IPS-15b (cell line): ENCODE results near the gene RNU4-1.
"Not testable (repeated sequence)": the region's sequence is repeated elsewhere in the genome, so short reads cannot be mapped to it uniquely, and the experiment has no call there.

ENCODE experiments used
- H3K27me3 ChIP-seq: one replicate; pipeline ENCODE4 v1.6.1; 2013; ENCODE audit warnings: low read length; ENCODE audit not compliant: control insufficient read depth, insufficient read depth
- H3K36me3 ChIP-seq: one replicate; pipeline ENCODE4 v1.6.1; 2013; ENCODE audit warnings: low read length; ENCODE audit not compliant: control insufficient read depth, insufficient read depth
- H3K4me1 ChIP-seq: one replicate; pipeline ENCODE4 v1.6.1; 2013; ENCODE audit warnings: mild to moderate bottlenecking, low read length; ENCODE audit not compliant: control insufficient read depth, insufficient read depth
- H3K4me3 ChIP-seq: one replicate; pipeline ENCODE4 v1.5.1; 2013; ENCODE audit warnings: low read depth, low read length
- H3K9ac ChIP-seq: one replicate; pipeline ENCODE4 v1.6.1; 2013; ENCODE audit warnings: low read depth, mild to moderate bottlenecking, low read length
- H3K9me3 ChIP-seq: one replicate; pipeline ENCODE4 v1.6.1; 2013; ENCODE audit warnings: mild to moderate bottlenecking, low read length; ENCODE audit not compliant: control insufficient read depth, insufficient read depth

RNU4-1 gene

DNA sequence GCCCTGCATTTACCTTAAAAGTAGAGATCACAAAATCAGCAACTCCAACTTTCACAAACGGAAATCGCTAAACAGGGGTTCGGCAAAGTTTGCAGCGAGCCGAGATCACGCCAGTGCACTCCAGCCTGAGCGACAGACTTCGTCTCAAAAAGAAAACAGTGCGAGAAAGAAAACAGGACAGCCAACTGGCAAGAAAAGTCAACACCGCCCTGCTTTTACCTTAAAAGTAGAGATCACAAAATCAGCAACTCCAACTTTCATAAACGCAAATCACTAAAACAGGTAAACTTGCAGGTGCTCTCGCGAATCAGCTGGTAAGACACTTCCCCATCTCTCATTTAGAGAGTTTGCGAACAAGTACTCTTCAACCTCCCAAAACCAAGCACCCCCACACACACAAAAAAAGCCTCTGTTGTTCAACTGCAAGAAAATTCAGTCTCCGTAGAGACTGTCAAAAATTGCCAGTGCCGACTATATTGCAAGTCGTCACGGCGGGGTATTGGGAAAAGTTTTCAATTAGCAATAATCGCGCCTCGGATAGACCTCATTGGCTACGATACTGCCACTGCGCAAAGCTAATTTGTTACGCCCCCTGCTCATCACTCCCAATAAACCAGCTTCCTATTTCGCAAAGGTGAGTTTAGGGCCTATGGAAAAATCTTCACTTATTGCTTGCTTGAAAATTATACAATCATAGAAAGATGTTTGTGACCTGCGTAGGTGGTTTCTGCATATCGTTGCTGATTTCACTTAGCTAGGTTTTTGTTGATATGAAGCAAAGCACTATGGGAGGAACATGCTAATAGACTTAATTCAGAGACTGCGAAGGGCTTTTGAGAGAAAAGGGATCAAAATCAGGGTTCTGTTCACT, at the start of gene RNU4-1:
TSS of gene RNU4-1 (minus strand) at position 577 of the 871 bp plus-strand sequence.
- Histone ChIP-seq H3K4me1 (no peaks in the 10 kb centered on the region), H3K4me3 (peak within 1 kb of the TSS; percentile 54), H3K36me3 (no peaks in the 10 kb centered on the region), H3K9me3 (no peaks in the 10 kb centered on the region), H3K9ac (peak within 1 kb of the TSS; percentile 68), H3K27me3 (no peaks in the 10 kb centered on the region)

DNA sequence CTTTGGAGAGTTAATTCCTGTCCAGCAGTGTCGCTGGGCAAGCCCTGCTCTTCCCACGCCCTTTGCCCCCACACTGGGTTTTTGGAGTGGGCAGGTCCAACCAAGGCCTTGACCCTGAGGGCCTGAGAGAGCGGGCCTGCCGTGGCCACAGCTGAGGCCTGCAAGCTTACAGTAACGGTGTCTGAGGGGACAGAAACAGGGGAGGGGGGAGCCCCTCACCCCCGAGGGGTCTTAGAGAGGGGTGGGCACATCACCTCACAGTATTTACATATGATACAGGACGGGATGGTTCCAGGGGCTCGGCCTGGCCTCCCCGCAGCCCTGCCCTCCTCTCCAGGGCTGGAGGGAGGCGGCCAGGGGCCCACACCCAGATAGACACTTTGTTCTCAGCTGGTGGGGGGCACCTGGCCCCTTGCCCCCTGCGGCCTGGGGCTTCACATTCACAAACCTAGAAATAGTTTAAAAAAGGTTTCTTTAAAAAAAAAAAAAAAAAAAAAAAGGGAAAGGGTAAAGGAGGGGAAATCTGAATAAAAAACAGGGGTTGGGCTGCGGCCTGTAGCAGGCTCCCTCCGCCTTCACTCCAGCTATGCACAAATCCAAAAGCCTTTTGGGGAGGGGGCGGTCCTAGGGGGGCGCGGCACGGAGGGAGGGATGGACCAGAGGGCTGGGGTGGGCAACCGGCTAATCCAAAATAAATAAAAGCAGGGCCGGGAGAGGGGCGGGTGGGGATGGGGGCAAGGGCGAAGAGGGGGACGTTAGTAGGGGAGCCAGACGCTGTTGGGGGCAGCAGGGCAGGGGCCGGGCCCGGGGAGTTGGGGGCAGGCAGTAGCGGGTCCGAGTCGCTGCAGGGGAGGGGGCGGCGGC, 49.4 kb upstream of the RNU4-1 start:
- Histone ChIP-seq H3K9ac (no peak overlapping the region), H3K9me3 (peaks cover 4% of the 10 kb centered on the region), H3K27me3 (no peaks in the 10 kb centered on the region), H3K36me3 (peaks cover 19% of the 10 kb centered on the region), H3K4me1 (no peaks in the 10 kb centered on the region), H3K4me3 (no peak overlapping the region)

- Histone ChIP-seq H3K9ac (no peak overlapping the region), H3K36me3 (peaks cover 12% of the 10 kb centered on the region), H3K9me3 (peaks cover 6% of the 10 kb centered on the region), H3K4me1 (no peaks in the 10 kb centered on the region), H3K4me3 (no peak overlapping the region), H3K27me3 (no peaks in the 10 kb centered on the region)
Observed at GRCh38 chr12:120339256-120339655, 46.2 kb upstream of the RNU4-1 start.

GRCh38 chr12:120337730-120338129, 44.7 kb upstream of the RNU4-1 start:
- H3K9me3 ChIP-seq = peaks cover 6% of the 10 kb centered on the region
- no peak overlapping the region for H3K9ac ChIP-seq
- no peaks in the 10 kb centered on the region for H3K36me3 ChIP-seq
- H3K27me3 ChIP-seq = no peaks in the 10 kb centered on the region
- no peaks in the 10 kb centered on the region for H3K4me1 ChIP-seq
- H3K4me3 ChIP-seq = no peak overlapping the region

DNA sequence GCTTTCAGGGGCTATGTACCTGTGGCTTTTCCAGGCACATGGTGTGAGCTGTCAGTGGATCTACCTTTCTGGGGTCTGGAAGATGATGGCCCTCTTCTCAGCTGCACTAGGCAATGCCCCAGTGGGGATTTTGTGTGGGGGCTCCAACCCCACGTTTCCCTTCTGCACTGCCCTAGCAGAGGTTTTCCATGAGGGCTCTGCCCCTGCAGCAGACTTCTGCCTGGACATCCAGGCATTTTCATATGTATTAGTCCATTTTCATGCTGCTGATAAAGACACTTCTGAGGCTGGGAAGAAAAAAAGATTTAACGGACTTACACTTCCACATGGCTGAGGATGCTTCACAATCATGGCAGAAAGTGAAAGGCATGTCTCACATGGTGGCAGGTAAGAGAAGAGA, 43.4 kb upstream of the RNU4-1 start:
- not testable (repeated sequence) for H3K36me3 ChIP-seq, H3K9me3 ChIP-seq, H3K27me3 ChIP-seq, H3K4me3 ChIP-seq, H3K9ac ChIP-seq, H3K4me1 ChIP-seq

- H3K27me3 ChIP-seq, H3K4me1 ChIP-seq, H3K9me3 ChIP-seq, H3K9ac ChIP-seq, H3K4me3 ChIP-seq, H3K36me3 ChIP-seq: not testable (repeated sequence)
Observed at GRCh38 chr12:120335447-120335846, 42.4 kb upstream of the RNU4-1 start.

DNA sequence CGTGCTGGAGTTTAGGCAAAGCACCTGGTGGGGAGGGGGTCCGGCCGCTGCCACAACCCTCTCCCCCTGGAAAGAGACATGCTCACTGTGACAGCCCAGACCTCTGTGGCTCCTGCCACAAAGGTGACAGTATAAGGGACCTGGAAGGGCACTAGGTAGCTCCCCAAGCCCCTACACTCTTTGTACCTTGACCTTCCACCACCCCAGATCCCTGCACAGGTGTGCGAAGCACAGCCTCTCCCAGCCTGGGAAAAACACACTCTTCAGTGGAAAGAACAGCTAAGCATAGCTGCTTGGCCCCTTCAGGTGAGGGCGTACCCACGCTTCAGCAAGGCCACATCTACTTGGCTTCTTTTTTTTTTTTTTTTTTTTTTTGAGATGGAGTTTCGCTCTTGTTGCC, 39.5 kb upstream of the RNU4-1 start:
- Histone ChIP-seq H3K9me3 (peaks cover 3% of the 10 kb centered on the region), H3K4me3 (no peak overlapping the region), H3K9ac (no peak overlapping the region), H3K4me1 (no peaks in the 10 kb centered on the region), H3K27me3 (no peaks in the 10 kb centered on the region), H3K36me3 (no peaks in the 10 kb centered on the region)

DNA sequence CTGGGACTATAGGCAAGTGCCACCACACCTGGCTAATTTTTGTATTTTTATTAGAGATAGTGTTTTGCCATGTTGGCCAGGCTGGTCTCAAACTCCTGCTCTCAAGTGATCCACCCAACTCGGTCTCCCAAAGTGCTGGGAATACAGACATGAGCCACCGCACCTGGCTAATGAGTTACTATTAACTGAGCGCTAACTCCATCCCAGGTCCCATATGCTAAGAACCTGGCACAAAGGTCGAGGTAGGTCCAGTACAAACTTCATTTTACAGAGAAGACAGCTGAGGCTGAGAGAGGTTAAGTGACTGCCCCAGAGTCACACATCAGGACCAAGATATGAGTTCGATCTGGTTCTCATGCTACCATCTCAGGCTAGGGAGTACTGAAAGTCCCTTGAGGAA, 39.0 kb upstream of the RNU4-1 start:
- Histone ChIP-seq H3K4me1 (no peaks in the 10 kb centered on the region), H3K4me3 (no peak overlapping the region), H3K27me3 (no peaks in the 10 kb centered on the region), H3K9ac (no peak overlapping the region), H3K36me3 (no peaks in the 10 kb centered on the region), H3K9me3 (peaks cover 3% of the 10 kb centered on the region)

GRCh38 chr12:120331390-120331789, 38.4 kb upstream of the RNU4-1 start:
- H3K9me3 ChIP-seq = peaks cover 3% of the 10 kb centered on the region
- no peaks in the 10 kb centered on the region for H3K27me3 ChIP-seq
- H3K4me1 ChIP-seq = no peaks in the 10 kb centered on the region
- no peak overlapping the region for H3K4me3 ChIP-seq
- no peak overlapping the region for H3K9ac ChIP-seq
- no peaks in the 10 kb centered on the region for H3K36me3 ChIP-seq

DNA sequence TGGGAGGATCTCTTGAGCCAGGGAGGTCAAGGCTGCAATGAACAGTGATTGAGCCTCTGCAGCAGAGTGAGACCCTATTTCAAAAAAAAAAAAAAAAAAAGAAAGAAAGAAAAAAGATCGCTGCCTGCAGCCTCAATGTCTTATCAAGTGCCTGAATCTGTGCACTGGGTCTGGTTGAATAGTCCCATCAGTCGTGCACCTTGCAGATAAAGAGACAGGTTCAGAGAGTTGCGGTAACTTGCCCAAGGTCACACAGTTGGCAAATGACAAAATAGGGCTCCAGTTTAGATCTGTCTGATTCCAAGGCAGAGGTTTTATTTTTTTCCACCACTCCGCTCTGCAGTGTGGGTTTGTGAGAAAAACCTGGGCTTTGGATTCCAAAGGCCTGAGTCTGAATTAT, 35.2 kb upstream of the RNU4-1 start:
- Histone ChIP-seq H3K9me3 (no peaks in the 10 kb centered on the region), H3K27me3 (no peaks in the 10 kb centered on the region), H3K4me3 (no peak overlapping the region), H3K9ac (peak overlapping the region; percentile 47), H3K36me3 (no peaks in the 10 kb centered on the region), H3K4me1 (no peaks in the 10 kb centered on the region)

- H3K9me3 ChIP-seq = no peaks in the 10 kb centered on the region
- H3K36me3 ChIP-seq = no peaks in the 10 kb centered on the region
- H3K27me3 ChIP-seq = no peaks in the 10 kb centered on the region
- no peaks in the 10 kb centered on the region for H3K4me1 ChIP-seq
- H3K9ac ChIP-seq = peak within 1 kb of the TSS; percentile 47
- no peak within 1 kb of the TSS for H3K4me3 ChIP-seq
Observed at GRCh38 chr12:120327593-120327992, 34.6 kb upstream of the RNU4-1 start, which contains the start of gene PLA2G1B. TSS of gene PLA2G1B (minus strand) at chr12:120327779. CDS start at chr12:120327753, 26 bp downstream.
